HG02642 (cell line): ENCODE results near the gene JCHAIN.
"Not testable (repeated sequence)": the region's sequence is repeated elsewhere in the genome, so short reads cannot be mapped to it uniquely, and the experiment has no call there.

Source experiments
- ATAC-seq: cut with Tn5 transposase; IDR thresholded peaks from one replicate; pipeline ENCODE4 v1.9.1; 2021; ENCODE audit warnings: mild to moderate bottlenecking; ENCODE audit not compliant: unreplicated experiment, poor library complexity

The JCHAIN gene

DNA sequence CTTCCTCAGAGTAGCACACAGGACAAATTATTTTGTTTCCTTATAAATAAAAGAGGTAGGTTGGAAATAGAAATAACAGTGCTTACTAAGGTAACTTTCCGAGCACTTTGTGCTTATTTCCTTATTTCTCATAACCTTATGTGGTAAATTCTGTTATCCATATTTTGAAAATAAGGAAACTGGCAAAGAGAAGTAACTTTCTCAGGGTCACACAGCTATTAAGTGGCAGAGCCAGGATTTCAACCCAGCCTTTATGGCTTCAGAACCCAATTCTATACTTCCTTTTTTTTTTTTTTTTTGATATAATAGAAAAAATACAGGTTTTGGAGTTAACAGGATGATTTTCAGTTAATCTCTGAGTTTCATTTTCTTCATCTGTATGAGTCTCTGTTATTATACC is 25.4 kb upstream of the JCHAIN start:
- no peak for ATAC-seq

DNA sequence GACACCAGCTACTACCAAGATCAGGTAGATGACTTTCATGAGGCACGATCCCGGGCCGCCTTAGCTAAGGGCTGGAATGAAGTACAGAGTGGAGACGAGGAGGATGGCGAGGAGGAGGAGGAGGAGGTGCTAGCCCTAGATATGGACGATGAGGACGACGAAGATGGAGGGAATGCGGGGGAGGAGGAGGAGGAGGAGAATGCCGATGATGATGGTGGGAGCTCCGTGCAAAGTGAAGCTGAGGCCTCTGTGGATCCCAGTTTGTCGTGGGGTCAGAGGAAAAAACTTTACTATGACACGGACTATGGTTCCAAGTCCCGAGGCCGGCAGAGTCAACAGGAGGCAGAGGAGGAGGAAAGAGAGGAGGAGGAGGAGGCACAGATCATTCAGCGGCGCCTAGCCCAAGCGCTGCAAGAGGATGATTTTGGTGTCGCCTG is 22.5 kb upstream of the JCHAIN start:
- no peak for ATAC-seq

DNA sequence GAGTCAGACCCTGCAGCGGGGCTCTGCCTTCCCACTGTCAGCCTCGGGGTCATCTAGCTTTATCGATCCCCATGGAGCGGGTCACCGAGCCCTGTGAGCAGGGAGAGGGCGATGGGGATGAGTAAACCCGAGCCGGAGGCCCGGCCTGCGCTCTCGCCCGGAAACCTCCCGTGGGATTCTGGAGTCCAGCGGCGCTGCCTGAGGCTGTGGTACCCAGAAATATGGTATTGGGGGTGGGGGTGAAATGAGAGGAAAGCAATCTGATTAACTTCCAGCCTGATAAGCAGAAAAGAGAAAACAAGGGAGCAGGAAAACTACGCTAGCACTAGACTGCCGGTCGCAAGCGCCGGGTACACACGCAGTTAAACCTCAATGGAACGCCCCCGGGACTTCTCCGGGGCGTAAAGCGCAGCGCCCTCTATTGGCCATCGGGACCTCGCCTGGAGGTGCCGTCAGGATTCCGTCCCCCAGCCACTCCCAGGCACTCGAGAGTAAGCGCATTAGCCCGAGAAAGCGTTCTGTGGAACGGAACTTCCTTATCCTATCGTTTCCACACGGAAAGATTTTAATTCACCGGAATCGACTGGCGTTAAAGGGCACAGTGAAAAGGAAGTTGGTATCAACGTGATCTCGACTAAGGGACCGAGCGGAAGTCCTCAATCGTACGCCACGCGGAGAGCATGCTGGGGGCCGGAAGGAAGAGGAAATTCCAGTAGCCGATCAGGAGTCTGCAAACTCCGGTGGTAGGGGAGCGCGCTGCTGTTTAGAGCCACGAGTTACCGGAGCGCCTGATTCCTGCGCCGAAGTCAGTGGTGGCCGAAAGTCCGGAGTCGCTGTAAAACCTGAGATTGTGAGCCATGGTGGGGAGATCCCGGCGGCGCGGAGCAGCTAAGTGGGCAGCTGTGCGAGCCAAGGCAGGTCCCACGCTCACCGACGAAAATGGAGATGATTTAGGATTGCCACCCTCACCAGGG is 21.8 kb upstream of the JCHAIN start, which contains the start of gene UTP3:
TSS of gene UTP3 (plus strand) at position 712 of the 974 bp plus-strand sequence. CDS start at position 858, 146 bp downstream.
- ATAC-seq: peak; percentile 94

DNA sequence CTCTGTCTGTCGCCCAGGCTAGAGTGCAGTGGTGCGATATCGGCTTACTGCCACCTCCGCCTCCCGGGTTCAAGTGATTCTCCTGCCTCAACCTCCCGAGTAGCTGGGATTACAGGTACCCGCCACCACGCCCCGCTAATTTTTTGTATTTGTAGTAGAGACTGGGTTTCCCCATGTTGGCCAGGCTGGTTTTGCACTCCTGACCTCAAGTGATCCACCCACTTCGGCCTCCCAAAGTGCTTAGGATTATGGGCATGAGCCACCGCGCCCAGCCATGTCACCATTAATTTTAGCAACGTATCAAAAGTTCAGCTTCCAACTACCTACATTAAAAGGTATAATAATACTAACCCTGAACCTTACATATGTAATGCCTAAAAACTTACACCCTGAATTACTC is 21.1 kb upstream of the JCHAIN start:
- no peak for ATAC-seq

DNA sequence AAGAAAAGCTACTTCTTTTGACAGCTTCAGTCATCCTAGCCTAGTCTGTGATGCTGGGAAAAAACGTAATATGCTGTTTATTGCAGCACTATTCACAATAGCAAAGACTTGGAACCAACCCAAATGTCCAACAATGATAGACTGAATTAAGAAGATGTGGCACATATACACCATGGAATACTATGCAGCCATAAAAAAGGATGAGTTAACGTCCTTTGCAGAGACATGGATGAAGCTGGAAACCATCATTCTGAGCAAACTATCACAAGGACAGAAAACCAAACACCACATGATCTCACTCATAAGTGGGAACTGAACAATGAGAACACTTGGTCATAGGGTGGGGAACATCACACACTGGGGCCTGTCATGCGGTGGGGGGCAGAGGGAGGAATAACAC is 15.8 kb upstream of the JCHAIN start:
- not testable (repeated sequence) for ATAC-seq

DNA sequence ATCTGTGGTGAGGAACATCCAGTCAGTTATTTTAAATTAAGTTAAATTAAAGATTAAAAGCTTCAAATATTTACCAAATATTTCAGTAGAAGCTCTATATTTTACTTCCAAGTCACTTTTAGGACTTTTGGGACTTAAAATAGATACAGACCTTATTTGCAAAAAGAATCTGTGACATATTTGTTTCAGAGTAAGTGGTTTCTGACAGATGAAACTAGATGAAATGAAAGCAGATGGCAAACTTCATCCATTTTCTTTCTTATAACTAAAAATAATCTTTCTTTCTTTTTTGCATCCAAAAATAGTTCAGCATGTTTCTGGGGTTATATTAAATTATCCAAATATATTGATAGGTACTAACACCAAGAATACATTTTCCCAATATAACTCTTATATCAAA is 15.4 kb upstream of the JCHAIN start:
- ATAC-seq: peak; percentile 33

DNA sequence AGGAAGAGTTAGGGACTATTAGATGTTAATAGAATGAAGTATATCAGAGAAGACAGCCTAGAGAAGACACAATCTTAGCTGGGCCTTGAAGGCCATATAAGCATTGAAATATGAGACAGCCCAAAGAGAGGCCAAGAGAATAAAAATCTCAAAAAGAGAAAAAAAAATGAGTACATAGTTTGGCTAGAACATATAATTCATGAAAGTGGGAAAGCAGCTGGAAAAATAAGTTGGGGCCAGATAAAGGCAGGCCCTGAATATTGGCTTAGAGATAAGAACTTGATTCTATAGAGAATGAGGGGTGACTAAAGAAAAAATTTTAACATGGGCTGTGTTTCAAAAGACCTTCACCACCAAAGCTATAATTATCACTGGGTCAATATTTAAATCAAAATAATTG is 14.6 kb upstream of the JCHAIN start:
- no peak for ATAC-seq

DNA sequence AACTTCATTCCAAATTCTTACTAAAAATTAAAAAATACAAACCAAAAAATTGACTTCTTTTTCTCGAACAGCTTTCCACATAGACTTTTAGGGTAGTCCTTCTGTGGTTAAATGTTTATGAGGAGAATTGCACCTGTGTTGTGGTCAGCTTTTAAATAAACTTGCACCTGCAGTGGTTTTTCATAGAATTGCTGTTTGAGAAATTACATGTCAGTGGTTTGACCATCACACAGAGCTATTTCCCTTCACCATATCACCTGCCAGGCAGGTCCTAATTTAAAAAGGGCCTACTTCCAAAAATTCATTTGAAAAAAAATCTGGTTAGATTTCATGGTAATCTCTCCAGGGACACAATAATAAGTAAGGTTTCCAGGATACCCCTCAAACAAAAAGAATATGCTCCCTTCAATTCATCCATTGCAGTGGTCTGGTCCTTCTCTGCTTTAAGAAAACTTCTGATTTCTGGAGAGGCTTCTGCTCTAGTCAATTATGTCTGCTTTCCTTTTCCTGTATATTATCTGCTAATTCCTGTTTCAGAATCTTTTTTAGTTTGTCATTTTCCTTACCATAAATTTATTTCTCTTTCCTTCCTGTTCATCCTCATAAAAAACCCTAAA is 12.2 kb upstream of the JCHAIN start:
- ATAC-seq: peak; percentile 79

DNA sequence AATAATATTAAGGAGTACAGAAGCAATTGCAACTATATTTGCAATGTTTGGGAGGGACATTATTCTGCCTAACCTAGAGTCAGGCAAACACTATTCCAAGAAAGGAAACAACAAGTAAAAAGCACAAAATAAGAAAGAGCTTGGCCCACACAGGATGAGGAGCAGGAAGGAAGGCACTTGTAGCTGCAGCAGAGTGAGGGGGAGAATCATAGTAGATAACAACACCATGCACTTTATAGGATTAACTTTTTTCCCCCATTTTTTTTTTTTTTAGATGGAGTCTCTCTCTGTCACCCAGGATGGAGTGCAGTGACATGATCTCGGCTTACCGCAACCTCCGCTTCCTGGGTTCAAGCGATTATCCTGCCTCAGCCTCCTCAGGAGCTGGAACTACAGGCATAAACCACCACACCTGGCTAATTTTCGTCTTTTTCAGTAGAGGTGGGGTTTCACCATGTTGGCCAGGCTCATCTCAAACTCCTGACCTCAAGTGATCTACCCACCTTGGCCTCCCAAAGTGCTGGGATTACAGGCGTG is 10.3 kb upstream of the JCHAIN start:
- ATAC-seq: no peak

DNA sequence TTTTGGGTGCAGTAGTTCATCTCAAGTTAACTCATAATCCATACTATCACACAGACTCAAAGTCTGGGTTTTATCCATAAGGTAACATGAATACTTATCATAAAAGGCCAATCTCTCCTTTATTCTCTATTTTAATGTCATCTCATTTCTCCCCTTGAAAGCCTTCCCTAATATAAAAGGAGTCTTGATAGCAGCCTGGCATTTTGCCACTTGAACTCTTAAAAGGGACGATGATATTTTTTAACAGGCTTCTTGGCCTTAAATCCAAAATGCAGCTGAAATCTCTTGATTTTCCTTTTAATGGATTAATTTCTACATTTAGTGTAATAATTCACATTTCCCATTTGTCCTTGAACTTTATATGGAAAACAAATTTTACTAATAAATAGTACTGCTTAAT is 8.4 kb upstream of the JCHAIN start:
- no peak for ATAC-seq

DNA sequence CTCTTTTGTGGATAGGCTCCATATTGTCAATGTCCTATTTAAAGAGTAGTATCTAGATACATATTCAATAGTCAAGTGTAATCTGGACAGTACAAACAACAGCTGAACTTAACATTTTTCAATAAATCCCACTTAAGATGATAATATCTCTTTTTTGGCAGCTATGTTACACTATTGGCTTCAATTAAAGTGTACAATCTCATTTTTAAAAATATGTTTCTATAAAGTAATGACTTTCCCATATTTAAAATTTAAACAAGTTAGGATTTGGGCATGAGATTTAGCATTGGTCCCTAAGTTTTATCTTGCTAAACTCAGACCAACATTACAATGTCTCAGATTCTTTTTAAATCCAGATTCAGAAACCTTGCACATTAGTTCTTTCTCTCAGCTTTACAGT is 7.9 kb upstream of the JCHAIN start:
- no peak for ATAC-seq

DNA sequence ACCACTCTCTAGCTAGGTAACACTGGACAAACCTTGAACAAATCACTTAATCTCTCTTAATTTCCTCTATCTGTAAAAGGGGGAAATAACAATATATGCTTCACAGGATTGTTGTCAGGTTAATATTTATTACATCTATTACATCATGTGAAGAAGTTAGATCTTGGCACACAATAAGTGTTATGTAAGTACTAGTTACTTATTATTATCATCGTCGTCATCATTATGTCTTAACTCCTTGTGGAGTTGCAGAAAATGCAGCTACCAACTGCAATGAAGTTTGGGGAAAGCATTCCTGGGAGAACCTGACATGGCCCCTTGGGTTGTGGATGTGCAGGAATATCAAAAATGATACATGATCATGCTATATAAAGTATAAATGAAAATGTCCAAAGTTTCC is 4.8 kb upstream of the JCHAIN start:
- ATAC-seq: no peak

DNA sequence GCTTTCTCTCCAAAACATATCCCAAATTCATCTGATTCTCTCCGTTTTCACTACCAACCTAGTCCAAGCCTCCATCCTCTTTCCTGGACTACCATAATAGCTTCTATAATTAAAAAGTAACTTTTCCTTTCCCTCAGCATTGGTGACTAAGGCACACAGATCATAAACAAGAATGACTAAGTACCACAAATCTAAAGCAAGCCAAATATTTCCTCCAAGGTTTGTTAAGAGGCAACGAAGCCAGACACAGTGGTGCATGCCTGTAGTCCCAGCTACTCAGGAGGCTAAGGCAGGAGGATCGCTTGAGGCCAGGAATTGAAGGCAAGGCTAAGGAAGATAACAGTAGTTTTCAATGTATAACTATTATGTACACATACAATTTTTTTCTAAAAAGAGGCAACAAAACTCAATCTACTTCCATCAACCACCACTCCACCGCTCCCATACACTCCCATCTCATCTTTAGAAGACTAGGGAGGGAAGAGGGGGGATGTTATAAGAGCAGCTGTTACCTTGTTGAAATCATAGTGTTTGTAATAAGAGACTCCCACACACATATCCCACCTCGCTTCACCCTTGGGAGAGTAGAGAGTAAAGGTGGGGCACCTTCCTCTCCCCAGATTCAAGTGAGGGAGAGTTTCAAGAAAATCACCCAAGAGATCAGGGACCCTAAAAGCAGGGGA is 4.2 kb upstream of the JCHAIN start:
- ATAC-seq: no peak

DNA sequence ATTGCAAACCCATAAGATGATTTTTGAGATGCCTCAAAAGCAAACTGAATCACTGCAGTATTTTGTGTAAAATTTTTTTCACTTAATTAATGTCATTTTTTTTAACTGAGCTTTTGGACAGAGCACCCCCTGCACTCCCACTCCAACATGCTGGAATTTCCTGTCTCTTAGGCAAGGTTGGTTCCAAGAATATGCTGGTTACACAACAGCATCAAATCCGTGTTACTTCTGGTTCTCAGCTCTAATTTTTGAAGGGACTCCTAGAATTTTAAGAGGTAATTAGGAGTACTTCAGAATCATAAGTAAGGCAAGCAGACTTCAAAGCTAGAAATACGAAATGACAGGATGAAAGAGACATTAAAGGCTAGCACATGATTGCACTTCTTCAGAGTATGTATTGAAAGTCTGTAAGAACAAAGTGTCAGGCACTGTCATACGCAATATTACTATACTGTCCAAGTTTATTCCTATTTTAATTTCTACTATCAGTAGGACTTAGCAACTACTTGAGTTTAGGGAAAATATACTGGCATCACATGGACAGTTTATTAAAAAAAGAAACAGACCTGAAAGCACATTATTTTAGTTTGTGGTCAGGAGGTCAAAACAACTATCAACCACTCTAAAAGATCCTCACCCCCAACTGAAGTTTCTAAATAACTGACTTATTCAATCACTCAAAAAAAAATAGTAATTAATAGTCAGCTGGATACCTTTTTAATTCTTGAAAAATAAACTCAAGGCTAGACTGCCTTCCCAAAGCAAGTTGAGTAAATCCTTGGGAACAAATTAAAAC is 1.6 kb upstream of the JCHAIN start:
- ATAC-seq: peak; percentile 38

DNA sequence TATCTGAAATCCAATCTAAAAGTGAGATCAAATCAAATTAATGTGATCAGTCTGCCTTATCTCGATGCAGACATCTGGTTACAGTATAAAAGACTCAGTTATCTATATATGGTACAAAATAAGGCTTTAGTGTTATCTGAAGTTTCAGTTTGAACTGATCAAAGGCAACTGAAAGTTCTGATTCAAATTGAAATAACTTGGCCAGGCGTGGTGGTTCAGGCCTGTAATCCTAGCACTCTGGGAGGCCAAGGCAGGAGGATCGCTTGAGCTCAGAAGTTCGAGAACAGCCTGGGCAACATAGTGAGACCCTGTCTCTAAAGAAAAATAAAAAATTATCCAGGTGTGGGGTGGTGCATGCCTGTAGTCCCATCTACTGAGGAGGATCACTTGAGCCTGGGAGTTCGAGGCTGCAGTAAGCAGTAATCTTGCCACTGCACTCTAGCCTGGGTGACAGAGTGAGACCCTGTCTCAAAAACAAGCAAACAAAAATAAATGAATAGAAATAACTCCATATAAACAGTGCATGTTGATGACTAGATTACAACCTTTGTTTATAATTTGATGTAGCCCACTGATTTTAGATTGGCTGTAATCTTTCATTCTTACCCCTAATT is 4.9 kb downstream of the JCHAIN start:
- ATAC-seq: peak; percentile 78

DNA sequence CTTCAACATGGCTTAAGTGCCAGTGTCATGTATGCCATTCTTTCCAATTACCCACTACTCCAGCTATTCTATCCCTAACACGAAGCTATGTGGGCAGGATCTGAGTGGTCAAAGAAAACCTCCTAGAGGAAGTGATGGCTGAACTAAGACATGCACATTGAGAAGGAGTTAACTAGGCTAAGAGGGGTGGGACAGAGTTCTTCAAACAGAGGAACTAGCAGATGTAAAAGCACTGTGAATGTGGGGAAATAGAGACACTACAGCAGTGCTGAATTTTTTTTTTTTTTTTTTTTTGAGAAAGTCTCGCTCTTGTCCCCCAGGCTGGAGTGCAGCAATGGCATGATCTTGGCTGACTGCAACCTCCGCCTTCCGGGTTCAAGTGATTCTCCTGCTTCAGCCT is 6.2 kb downstream of the JCHAIN start:
- ATAC-seq: no peak

DNA sequence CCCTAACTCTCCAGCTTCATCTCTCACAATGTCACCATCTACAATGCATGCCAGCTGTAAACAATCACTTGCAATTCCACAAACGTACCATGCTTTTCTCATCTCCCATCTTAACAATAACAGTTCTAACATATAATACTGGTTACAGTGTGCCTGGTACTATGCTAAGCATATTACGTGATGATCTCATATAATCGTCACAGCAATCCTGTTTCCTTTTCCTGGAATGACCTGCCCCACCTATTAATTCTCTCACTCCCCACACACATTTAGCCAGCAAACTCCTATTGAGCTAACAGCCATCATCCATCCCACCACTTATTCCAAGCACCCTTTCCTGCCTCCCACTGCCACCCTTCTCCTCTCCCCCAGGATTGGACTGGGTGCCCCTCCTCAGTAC is 7.9 kb downstream of the JCHAIN start:
- no peak for ATAC-seq

DNA sequence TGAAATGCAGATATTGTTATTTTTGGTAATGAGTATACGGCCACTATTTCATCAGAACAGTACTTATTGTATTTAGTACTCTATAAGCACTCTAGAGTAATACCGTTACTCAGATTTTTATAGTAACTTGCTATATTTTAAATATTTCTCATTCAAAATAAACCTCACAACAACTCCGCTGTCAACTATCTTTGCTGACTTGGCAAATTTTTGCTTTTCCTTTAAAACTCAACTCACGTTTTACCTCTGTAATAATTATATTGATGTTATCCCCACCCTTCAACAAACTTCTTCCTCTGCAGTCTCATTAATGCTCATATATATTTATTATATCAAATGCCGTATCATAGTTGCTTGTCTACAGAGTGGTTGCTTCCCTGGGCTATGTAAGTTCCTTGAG is 9.0 kb downstream of the JCHAIN start:
- ATAC-seq: no peak

DNA sequence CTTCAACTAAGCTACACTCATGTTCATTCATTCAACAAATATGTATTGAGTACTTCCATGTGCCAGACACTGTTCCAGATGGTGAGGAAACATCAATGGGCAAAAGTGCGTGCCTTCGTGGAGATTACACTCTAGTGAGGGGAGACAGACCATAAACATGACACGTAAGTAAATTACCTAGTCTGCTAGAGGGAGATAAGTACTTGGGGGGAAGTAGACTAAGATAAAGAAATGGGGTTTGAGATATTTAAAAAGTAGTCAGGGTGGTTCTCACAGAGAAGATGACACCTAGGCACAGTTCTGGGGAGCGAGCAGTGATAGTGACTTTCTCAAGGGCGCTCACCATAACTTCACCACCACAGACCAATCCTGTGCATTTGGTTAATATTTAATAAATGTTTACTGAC is 11.7 kb downstream of the JCHAIN start:
- ATAC-seq: no peak
